GM12865 (cell line): ENCODE results near the gene TPM1.

Experiments used
- DNase-seq: peaks from one replicate; pipeline ENCODE4 v3.0.0; 2010; ENCODE audit warnings: low read depth
- H3K4me3 ChIP-seq: 2 replicates; pipeline ENCODE4 v1.5.1; 2011; ENCODE audit warnings: mild to moderate bottlenecking, low read depth, low read length, control low read depth
- CTCF ChIP-seq: IDR thresholded peaks from 2 replicates; pipeline ENCODE4 v1.5.1; 2011; ENCODE audit warnings: low read length, control low read depth, low read depth, inconsistent platforms; ENCODE audit not compliant: insufficient read depth; ENCODE audit errors: missing control alignments

TPM1 gene

DNA sequence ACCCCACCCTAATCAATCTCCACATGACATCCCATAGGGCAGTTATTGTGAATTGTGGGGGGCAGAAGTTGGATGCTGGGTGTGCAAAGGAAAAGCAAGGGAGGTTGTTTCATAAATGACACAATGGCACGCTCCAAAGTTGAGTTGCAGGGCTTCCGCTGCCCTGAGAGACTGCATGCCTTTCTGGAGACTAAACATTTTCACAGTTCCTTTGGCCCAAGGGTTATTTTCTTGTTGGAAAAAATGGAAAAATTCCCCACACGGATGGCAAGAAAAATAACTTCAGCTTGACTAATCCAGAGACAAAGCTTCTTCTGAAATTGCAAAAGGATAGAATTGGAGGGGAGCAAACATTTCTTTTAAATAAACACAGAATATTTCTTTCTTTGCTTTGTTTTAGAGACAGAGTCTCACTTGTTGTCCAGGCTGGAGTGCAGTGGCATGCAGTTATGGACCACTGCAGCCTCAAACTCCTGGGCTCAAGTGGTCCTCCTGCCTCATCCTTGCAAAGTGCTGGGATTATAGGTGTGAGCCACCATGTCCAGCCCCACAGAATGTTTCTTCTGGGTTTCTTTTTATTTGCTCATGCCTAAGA is 19.1 kb upstream of the TPM1 start:
- no peak overlapping the region for H3K4me3 ChIP-seq
- no peak for DNase-seq
- TF ChIP-seq CTCF, result no peak

- DNase-seq, result no peak
- no peak for TF ChIP-seq CTCF
- H3K4me3 ChIP-seq, result no peak overlapping the region
Measured at GRCh38 chr15:63025460-63025859, 17.1 kb upstream of the TPM1 start.

- TF ChIP-seq CTCF, result no peak
- no peak for DNase-seq
- no peak overlapping the region for H3K4me3 ChIP-seq
Measured at GRCh38 chr15:63027646-63028045, 14.9 kb upstream of the TPM1 start.

DNA sequence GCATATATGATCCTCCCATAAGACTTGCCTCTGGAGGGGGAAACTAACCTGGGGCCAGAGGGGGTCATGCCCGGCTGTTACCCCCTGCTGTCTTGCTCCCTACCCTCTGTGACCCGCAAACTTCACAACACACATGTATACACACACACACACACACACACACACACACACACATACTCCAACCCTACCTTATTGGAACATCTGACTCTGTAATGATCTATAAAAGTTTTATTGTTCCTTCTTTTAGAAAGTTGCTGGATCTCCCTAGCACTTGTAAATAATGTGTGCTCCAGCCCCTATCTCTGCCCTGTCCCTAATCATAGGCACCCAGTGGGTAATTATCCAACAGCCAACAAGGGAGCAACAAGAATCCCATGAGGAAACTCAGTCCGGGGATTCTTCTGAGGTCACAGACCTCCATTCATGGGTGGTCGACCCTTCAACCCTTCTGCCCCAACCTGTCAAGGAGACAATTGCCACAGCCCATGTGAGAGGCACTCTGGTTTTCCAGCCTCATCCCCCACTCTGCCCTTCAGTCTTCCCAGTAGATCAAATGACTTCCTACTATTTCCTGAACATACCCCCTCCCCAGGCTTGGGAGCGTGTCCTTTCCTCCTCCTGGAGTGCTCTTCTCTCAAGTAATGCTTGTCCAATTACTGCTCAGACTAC is 14.0 kb upstream of the TPM1 start:
- no peak for DNase-seq
- no peak for TF ChIP-seq CTCF
- H3K4me3 ChIP-seq, result no peak overlapping the region

- no peak overlapping the region for H3K4me3 ChIP-seq
Measured at GRCh38 chr15:63029676-63030075, 12.9 kb upstream of the TPM1 start.

DNA sequence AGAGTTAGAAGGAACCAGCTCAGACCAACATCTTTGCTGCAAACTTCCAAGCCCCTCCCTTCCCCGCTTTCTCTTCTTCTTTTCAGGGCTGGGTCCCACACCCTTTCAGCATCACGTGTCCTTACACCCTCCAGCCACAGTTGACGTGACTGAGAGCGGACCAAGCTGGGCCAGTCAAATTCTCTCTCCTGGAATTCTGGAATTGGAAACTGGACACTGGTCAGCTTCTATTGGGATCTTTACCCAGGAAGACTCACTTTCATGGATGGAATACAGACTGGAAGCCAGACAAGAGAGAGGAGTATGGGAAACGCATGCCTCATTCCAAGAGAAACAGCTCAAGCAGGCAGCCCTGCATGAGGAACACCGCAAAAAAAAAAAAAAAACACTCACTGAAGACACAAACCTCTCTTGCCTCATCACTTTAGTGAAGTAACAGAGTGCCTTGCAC is 12.4 kb upstream of the TPM1 start:
- no peak for DNase-seq
- TF ChIP-seq CTCF, result no peak
- no peak overlapping the region for H3K4me3 ChIP-seq

More at GRCh38 chr15:63029676-63030075, 12.9 kb upstream of the TPM1 start:
- no peak for DNase-seq
- TF ChIP-seq CTCF, result no peak

DNA sequence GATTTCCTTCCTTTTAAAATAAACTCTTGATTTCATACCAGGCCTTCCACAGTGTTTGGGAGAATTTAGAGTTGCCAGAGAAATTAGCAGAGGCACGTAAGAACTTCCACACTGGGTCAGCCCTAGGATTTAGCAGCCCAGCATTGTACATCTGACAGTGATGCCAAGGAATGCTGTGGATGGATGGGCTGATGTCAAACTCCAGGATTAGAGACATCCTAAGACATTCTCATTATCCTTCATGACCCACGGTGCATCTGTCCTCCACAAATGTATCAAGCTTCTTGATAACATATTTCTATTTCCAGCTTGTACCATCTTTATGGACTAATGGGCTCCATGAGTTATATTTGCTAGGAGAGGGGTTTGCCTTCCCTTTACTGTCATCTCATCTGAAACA is 8.0 kb upstream of the TPM1 start:
- H3K4me3 ChIP-seq, result no peak overlapping the region
- no peak for DNase-seq
- no peak for TF ChIP-seq CTCF
